GM18519 (cell line): ENCODE results near the gene LYPD6B.

Experiments used
- ATAC-seq: cut with Tn5 transposase; IDR thresholded peaks from one replicate; pipeline ENCODE4 v1.9.1; 2021; ENCODE audit warnings: mild to moderate bottlenecking, moderate library complexity; ENCODE audit not compliant: unreplicated experiment, low FRiP score

The LYPD6B gene

DNA sequence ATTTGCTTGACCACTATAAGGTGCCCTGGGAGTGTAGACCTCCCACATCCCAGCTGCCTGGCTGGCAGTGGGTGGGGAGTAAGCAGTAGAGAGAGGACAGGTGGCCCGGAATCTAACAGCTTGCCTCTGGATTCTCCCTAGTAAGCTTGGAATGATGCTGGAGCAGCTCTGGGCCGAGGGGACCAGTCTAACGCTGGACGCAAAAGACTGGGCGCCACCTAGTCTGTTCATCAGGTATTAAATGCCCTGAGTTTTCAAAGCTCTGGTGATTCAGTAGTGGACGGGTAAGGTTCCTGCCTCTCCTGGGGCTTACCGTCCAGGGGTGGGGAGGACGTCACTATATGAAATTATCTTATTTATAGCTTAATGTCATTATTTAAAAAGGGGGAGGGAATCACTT, 648 bp upstream of the LYPD6B start:
- ATAC-seq, result no peak

DNA sequence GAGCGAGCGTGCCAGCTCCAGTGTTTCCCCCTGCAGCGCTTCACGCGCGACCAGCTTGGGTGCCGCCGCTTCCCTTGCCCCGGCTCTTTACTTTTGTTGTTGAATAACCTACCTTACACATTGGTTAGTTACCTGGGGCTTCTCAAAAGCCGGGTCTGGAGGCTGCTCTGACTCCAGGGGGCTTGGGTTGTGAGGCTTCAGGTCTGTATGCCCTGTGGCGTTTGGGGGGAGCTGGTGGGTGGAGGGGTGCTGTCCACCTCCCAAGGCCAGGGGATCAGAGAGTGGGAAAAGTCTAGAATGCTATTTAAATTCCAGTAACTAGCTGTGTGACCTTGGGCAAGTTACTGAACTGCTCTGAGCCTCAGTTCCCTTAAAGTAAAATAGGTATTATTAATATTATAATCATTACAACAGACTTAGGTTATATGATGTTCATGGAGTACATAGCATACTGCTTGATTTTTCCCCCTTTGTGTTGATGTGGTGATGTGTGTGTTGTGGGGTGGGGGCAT, 770 bp downstream of the LYPD6B start:
- ATAC-seq, result peak; percentile 8

DNA sequence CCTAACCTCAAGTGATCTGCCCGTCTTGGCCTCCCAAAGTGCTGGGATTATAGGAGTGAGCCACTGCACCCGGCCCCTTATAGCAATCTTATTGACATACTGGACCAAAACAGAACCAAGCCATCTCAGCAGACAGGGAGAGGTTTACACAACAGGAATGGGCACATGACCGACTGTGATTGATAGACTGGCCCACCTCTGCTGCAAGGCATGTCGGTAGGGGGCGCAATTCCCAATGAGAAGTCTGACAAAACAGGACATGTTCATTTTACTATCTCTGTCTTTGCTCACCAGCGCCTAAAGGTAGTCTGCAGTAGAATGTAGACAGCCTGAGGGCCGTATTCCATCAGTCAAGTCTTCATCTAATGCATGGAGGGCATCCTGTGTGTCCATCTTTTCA, 2.0 kb downstream of the LYPD6B start:
- ATAC-seq, result no peak

DNA sequence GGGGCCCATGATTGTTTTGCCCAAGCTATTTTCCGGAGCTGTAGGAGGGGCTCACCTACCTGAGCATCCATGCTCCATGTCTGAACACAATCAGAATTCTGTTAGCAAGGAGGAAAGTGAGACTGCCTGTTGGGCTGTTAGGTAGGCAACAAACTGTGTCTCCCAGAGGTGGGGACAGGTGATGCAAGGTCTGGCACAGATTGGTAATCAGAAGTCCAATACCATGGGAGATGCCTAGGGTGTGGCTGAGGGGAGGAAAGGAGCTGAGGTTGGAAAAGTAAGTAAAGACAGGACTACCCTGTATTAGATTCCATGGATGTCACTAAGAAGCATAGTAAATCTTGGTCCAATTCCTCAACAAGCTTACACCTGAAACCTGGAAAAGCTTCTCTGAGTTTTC, 3.0 kb downstream of the LYPD6B start:
- ATAC-seq, result no peak

DNA sequence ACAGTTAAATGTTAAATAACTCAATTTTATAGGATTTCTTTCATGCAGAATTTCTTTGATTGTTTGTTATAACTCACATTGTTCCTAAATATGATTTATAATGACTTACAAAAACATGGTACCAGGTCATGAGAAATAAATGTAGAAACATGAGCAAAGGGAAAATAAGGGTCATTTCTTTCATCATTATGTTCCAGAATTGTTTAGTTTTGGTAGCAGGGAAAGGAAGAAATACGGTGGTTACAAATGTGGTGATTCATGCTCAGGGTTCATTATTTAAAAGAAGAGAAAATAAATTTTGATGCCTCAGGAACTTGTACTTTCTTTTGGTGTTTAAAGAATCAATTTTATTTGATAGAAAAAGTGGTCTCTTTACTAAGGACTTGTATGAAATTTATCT, 4.4 kb downstream of the LYPD6B start:
- no peak for ATAC-seq

DNA sequence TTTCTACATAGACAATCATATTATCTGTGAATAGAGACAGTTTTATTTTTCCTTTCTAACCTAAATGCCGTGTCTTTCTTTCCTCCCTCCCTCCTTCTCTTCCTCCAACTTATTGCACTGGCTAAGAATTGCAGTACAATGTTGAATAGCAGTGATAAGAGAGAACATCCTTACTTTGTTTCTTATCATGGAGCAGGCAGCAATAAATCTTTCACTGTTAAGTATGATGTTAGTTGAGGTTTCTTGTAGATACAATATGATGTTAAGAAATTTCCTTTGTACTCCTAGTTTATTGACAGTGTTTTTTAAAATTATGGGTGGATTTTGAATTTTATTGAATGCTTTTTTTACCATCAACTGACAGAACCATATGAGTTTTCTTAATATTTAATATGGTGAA, 6.0 kb downstream of the LYPD6B start:
- no peak for ATAC-seq

DNA sequence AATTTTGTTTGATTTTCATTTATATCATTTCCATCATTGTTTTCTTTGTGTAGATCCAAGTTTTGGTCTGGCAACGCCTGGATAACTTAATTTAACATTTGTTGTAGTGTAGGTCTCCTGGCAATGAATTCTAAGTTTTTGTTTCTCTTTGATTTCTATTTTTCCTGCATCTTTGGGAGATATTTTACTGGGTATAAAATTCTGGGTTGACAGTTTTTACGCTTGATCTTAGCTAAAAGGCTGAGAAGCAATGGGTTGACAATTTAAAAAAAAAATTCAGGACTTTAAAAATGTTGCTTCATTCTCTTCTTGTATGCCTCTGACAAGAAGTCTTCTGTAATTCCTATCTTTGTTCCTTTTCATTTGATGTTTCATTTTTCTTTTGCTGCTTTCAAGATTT, 8.6 kb downstream of the LYPD6B start:
- no peak for ATAC-seq

DNA sequence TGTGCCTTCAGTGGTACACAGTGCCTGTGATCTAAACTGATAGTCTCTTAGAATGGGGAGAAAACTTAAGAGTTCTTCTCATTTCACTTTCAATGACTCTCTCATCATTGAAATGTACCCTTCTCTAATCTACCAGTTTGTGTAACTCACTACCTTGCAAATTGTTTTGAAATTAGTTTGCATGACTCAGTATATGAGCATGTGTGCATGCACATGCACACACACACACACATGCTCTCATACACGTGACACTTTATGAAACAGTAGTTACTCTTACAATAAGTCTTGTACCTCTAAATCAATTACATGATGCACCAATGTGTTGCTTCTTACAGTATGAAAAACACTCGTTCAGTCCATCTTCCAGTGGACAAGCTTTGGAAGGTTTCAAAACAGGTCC, 10.6 kb downstream of the LYPD6B start:
- ATAC-seq, result no peak

DNA sequence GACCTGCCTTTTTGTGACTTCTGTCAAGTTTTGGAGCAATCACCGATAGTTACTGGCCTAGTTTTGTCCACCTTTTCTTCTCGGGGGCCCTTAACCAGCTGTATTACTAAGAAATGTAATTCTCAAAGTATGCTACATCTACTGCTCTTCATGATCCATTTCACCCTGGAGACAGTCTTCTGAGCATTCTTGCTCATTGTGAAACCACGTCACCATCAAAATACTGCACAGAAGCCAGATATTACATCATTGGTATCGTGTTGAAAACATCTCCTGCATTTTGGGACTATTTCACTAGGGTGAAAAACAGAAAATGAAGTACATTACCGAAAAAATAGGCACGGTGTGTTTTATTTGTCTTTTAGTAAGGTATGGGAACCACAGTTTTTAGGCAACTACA, 11.7 kb downstream of the LYPD6B start:
- peak; percentile 98 for ATAC-seq

DNA sequence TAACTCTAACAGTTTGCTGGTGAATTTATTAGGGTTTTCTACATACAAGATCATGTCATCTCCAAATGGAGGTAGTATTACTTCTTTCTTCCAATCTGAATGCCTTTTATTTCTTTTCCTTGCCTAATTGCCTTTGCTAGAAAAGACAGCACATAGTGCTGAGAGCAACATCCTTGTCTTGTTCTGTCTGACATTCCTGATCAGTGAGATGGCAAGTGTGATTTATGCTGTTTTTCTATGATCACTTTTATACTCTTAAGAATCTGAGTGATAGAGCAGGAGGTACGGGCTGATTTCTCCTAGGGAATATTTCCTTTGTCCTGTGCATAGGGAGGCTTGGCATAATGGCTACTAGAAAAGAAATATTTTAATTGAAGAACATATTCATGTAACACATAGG, 17.3 kb downstream of the LYPD6B start:
- no peak for ATAC-seq

DNA sequence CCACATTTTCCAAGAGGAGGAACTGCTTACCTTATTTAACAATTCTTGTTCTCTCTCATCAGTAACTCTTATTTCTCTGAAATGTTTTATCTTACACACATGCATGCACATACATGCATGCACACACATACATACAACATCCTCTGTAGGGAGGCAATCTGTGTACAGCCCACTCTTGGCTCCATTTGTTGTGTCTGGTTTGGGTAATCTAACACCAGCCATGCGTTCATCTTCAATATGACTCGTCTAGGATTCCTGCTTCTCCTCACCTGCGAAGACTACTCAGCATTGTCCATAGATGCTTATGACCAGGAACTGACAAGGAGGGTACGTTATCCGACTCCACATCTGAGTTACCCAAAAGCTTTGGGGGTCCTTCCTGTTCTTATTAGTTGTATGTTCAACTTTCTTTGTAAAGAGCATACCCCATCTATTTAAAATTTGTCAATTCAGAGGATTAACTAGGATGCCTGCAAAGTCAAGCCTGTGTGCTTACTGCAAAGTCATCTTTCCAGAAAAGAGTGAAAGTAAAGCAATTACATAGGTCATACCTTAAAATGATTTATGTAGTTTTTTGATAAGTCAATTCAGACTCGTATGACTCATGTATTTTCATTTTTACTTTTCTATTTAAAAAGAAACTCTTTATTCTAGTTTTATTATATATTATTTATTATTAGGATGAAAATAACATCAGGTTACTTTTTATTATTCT, 18.2 kb downstream of the LYPD6B start:
- ATAC-seq, result no peak

DNA sequence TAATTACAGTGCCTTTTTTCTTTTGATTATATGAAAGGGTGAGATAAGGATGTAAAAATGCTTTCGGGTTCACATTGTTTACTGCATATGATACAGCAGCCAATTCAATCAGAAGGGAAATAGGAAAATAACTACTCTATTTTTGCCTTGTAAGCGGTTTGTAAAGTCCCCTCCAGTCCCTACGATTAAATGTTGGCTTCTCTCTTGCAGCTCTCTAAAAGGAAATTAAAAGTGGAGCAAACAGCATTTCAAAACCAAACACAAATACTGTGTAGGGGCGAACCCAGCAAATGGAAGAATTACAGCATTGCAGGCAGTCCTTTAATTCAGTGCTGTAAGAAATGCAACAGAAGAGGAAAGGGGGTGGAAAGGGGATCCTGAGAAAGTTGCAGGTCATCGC, 18.9 kb downstream of the LYPD6B start:
- ATAC-seq, result no peak

DNA sequence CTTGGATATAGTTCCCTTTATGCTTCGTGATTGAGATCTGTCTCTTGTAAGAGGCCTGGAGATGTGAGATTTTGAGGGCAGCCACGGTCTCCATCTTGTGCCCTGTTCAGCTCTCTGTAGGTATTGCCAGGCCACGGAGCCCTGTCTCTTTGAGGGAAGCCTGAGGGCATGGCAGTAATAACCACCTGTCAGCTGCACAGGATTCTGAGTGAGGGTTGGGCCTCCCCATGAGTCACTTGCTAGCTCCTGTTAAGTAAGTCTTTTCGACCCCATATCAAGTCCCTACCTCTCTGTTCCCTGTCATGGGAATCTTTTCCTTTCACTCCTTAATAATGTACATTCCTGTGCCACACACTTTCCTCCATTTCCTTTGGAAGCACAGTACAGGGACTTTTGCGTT, 20.4 kb downstream of the LYPD6B start:
- ATAC-seq, result no peak

DNA sequence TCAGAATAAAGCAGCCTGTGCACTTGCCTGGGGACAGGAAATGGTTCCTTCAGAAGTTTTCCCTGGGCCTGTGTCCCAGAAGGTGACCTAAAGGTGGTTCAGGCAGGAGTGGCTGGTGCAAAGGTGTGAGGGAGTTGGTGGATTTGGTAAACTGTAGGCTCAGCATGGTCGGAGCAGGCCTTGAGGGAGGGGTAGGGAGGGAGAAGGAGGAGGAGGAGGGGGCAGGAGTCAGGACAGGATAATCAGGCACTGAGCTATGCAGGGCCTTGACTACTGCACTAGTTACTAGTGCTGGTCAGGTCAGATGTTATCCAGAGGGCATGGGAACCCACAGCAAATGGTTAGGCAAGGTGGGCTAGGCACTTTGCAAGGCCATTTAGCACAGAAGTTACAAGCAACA, 21.3 kb downstream of the LYPD6B start:
- no peak for ATAC-seq

DNA sequence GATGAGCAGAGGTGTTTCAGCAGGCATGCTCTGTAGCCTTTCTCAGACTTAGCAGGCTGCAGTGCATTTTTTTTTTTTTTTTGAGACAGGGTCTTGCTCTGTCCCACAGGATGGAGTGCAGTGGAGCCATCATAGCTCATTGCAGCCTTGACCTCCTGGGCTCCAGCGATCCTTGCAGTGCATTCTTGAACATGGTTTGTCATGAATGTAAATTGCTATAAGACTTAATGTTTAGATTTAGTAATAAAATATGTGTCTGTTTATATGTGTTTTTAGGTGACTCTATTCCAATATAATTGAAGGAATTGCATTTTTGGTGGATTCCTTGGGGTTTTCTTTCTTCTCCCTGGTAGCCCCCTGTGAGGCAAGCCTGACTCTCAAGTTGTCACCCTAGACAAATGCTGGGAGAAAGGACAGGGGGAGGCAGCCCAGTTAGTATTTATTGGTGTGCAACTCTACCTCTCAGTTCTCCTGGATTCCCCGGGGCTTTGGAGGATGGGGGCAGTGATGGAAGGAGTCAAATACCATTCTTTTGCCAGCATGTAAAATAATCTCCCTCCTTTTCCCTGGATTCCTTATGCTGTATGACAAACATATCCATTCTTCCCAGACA, 22.7 kb downstream of the LYPD6B start:
- no peak for ATAC-seq

DNA sequence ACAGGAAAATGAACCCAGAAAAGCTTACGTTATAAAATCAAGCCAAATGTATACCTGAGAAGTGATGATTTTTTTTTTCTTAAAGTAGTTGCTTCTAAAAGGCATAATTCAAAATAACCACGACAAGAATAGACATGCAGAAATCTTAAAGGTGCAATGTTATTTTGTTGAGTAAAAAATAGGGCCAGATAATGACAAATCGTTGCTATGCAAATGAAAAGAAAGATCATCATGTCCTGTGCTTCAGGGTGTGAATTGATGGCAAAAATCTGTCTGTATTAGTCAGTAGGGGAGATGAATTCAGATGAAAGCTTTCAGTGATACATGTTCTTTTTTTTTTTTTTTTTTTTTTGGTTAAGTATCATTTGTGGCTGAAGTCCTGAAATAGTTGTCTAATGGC, 24.0 kb downstream of the LYPD6B start:
- no peak for ATAC-seq

DNA sequence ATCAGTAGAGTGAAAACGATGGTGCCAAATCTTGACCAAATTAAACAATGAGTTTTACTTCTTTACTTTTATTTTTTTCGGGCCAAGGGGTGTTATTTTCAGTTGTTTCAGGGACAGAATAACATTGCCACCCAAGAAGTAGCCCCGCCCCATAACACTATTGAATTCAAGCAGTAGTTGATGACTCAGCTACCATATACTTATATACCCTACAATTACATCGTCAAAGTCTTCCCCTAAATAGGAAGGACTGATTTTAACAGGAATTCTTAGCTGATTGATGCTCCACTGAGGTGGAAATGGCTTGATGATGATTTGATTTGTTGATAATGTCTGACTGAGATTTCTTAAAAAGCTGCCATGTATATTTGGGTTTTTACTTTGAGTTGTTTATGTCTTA, 24.7 kb downstream of the LYPD6B start:
- ATAC-seq, result no peak

DNA sequence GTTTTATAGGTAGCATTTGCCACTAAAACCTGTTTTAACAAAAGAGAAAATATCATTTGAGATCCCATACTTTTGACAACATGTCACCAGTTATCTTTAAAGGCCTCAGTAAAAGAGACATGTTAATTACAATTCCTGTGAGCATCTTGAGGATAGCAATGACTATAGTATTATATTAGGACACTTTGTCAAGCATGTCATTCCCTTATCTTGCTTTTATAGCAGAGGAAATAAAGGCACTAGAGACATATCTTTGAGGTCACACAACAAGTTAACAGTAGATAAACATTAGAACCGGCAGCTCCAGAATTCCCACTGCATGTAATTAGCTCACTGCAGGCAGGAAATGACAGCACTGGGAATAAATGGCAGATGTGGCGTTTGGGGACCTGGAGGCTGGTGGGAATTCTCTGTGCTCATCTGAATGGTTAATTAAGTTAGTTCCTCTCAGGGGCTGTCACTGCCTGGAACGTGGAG, 25.9 kb downstream of the LYPD6B start:
- no peak for ATAC-seq

DNA sequence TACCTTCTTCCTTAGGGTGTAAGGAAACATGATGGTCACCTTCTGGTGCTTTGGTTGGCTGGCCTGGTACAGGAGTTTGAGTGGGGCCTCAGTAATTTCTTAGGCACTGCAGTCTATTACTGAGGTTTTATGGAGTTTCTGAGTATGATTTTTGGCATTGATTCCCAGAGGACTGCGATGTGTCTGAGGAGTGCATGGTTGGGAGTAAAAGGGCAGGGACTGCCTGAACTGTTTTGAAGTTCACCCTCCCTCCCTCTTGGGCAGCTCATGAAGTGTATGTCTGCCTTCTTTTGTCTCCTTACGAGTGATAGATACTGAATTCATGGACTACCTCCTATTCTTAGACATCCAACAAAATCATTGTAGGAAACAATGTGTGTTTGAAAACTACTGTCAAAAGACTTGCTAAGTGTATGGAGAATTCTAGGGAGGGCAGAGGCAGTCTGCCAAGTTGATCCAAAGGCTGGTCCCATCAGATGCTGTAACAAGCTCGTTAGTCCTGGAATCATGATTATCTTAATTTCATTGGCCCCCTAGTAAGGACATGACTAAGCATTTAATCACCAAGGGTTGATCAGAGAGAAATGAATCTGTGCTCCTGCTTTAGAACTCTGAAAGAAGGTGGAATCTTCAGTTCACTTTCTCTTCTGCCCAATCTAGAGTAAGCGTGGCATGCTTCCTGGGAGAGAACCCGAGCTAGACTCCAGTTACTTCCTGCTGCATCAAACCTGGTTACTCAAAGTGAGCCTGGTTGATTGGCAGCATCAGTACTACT, 26.5 kb downstream of the LYPD6B start:
- no peak for ATAC-seq

DNA sequence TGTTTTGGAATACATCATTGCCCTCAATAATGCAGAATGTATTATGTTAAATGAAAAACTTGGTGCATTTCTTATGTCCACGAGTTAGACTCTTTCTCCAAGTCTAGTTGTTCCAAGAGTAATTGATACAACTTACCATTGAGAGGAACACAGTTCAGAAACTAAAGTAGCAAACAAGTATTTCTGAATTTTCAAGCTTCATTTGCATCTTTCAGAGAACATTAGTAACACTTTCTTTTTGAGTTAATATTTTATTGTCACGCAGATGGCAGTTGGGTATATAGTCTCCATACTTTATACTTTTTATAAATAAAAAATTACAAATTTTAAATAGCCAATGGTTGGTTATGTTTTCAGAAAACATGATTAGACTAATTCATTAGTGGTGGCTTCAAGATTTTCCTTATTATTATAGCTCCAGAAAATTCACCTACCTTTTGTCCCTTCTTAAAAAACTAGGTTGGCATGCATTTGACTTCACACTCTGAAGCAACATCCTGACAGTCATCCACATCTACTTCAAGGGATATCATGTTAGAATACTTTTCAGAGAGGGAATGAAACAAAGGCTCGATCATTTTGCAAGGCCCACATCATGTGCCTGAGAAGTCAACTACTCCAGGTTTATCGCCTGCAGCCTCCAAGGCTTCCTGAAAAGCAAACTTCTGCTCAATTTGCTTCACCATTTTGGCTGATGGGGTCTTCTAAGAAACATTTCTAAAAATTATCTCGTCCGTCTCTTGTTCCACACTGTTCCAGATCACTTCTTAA, 29.9 kb downstream of the LYPD6B start:
- no peak for ATAC-seq
